Measurements from ENCODE around the gene MFAP5.
"Not testable (repeated sequence)": the region's sequence is repeated elsewhere in the genome, so short reads cannot be mapped to it uniquely, and the experiment has no call there.

The MFAP5 gene

GRCh38 chr12:8629486-8630033 lies 33.1 kb downstream of the MFAP5 start:
- no peak for DNase-seq (ENCODE audit: low read depth)

- DNase-seq (ENCODE audit: low read depth) = no peak
Observed at GRCh38 chr12:8628731-8629130, 33.9 kb downstream of the MFAP5 start.

- DNase-seq (ENCODE audit: low read depth) = not testable (repeated sequence)
Observed at GRCh38 chr12:8624750-8625149, 37.9 kb downstream of the MFAP5 start.

- DNase-seq (ENCODE audit: low read depth) = no peak
Observed at GRCh38 chr12:8622646-8623045, 40.0 kb downstream of the MFAP5 start.

GRCh38 chr12:8615206-8615605 lies 47.4 kb downstream of the MFAP5 start:
- no peak for DNase-seq (ENCODE audit: low read depth)

- not testable (repeated sequence) for DNase-seq (ENCODE audit: low read depth)
Observed at GRCh38 chr12:8613881-8614280, 48.7 kb downstream of the MFAP5 start.

- DNase-seq (ENCODE audit: low read depth) = no peak
Observed at GRCh38 chr12:8612629-8613028, 50.0 kb downstream of the MFAP5 start, which contains the start of gene AICDA. Gene AICDA, minus strand, starts transcription at chr12:8612859. Its CDS starts 92 bp downstream, at chr12:8612767.

- DNase-seq (ENCODE audit: low read depth) = no peak
Observed at GRCh38 chr12:8609061-8609570, 53.5 kb downstream of the MFAP5 start.

- DNase-seq (ENCODE audit: low read depth) = no peak
Observed at GRCh38 chr12:8606890-8607289, 55.7 kb downstream of the MFAP5 start.

GRCh38 chr12:8605057-8605456 lies 57.6 kb downstream of the MFAP5 start:
- DNase-seq (ENCODE audit: low read depth) = no peak

- DNase-seq (ENCODE audit: low read depth) = no peak
Observed at GRCh38 chr12:8603856-8604255, 58.8 kb downstream of the MFAP5 start.

- DNase-seq (ENCODE audit: low read depth) = no peak
Observed at GRCh38 chr12:8603286-8603685, 59.3 kb downstream of the MFAP5 start.

- DNase-seq (ENCODE audit: low read depth) = no peak
Observed at GRCh38 chr12:8596561-8596960, 66.1 kb downstream of the MFAP5 start.

All from T-helper 22 cell (primary cell).